H1 (cell line): ENCODE results near the gene SDF2L1. TPM values are rescaled to one million over a fixed set of nuclear protein-coding genes. Genes with fewer than 3 reads are reported as not detected.

ENCODE experiments used
- CTCF ChIA-PET: fragments of 300-600 bp; sonication (Branson Sonifier 250); formaldehyde crosslinking; loops from one replicate; lab custom pipeline; 2021; ENCODE audit not compliant: partially characterized antibody; lab: Charles Lee
- POLR2A ChIA-PET: fragments of 300-600 bp; sonication (Branson Sonifier 250); formaldehyde crosslinking; loops from one replicate; lab custom pipeline; 2021; ENCODE audit warnings: inconsistent platforms; ENCODE audit not compliant: partially characterized antibody; lab: Charles Lee
- DNase-seq, 2 experiments: peaks; one replicate each; pipeline versions ENCODE4 v3.0.0 to v3.0.0-alpha.2; 2010 to 2022; ENCODE audit warnings: low spot score in 2 of 2, low read depth in 1 of 2, mixed read lengths in 1 of 2
- FAIRE-seq: peaks from 2 replicates; lab custom pipeline; 2011; peaks lifted over from hg19 to GRCh38; lab: Jason Lieb, UNC
- H2AFZ ChIP-seq: 2 replicates; pipeline ENCODE4 v1.8.1; 2012; ENCODE audit warnings: low read length, inconsistent platforms
- H2AK5ac ChIP-seq: 2 replicates; pipeline ENCODE4 v1.6.1; 2013; ENCODE audit warnings: low read depth, low read length
- H2BK120ac ChIP-seq: replicated peaks from 2 replicates; pipeline ENCODE3; 2013; ENCODE audit warnings: low read depth, low read length, inconsistent platforms
- H2BK12ac ChIP-seq: 2 replicates; pipeline ENCODE4 v1.6.1; 2013; ENCODE audit warnings: low read depth, low read length
- H2BK15ac ChIP-seq: 2 replicates; pipeline ENCODE4 v1.6.1; 2013; ENCODE audit warnings: low read length
- H2BK20ac ChIP-seq: 2 replicates; pipeline ENCODE4 v1.6.1; 2013; ENCODE audit warnings: low read length
- H2BK5ac ChIP-seq: 2 replicates; pipeline ENCODE4 v1.6.1; 2013; ENCODE audit warnings: low read depth, low read length
- H3K14ac ChIP-seq: 2 replicates; pipeline ENCODE4 v1.6.1; 2013; ENCODE audit warnings: inconsistent platforms; ENCODE audit not compliant: insufficient read length
- H3K18ac ChIP-seq: 2 replicates; pipeline ENCODE4 v1.6.1; 2013; ENCODE audit warnings: low read length; ENCODE audit errors: extremely low read depth
- H3K23ac ChIP-seq: 2 replicates; pipeline ENCODE4 v1.6.1; 2013; ENCODE audit warnings: inconsistent platforms; ENCODE audit not compliant: insufficient read length
- H3K23me2 ChIP-seq: 2 replicates; pipeline ENCODE4 v1.6.1; 2013; ENCODE audit warnings: low read depth, low read length
- H3K27ac ChIP-seq: 2 replicates; pipeline ENCODE4 v1.6.1; 2011; ENCODE audit warnings: low read depth, low read length, inconsistent platforms
- H3K27me3 ChIP-seq, 4 experiments: replicated peaks in 1 of 4; 1 replicate in 1 of 4; 2 replicates in 3 of 4; pipeline versions ENCODE4 v1.6.1 to v1.8.1; 2011 to 2013; ENCODE audit warnings: low read length in 3 of 4, mild to moderate bottlenecking in 3 of 4, inconsistent platforms in 2 of 4, mixed read lengths in 2 of 4, moderate library complexity in 1 of 4; ENCODE audit not compliant: control insufficient read depth in 3 of 4, insufficient read depth in 3 of 4; ENCODE audit errors: extremely low read depth in 1 of 4
- H3K36me3 ChIP-seq, 4 experiments: 2 replicates each; pipeline versions ENCODE4 v1.6.1 to v1.8.1; 2011 to 2013; ENCODE audit warnings: mild to moderate bottlenecking in 4 of 4, low read length in 3 of 4, moderate library complexity in 2 of 4, control low read depth in 1 of 4, inconsistent platforms in 1 of 4; ENCODE audit not compliant: insufficient read depth in 4 of 4, control insufficient read depth in 2 of 4
- H3K4ac ChIP-seq: replicated peaks from 2 replicates; pipeline ENCODE3; 2013; ENCODE audit warnings: low read length, low read depth, mixed read lengths, inconsistent platforms; ENCODE audit not compliant: insufficient read length
- H3K4me1 ChIP-seq, 4 experiments: replicated peaks in 1 of 4; 1 replicate in 1 of 4; 2 replicates in 3 of 4; pipeline versions ENCODE4 v1.6.1 to v1.8.1; 2011 to 2013; ENCODE audit warnings: low read length in 3 of 4, inconsistent platforms in 2 of 4, mixed read lengths in 1 of 4; ENCODE audit not compliant: insufficient read depth in 4 of 4, control insufficient read depth in 3 of 4
- H3K4me2 ChIP-seq, 2 experiments: 2 replicates each; pipeline versions ENCODE4 v1.6.1 to v1.8.1; 2011 to 2013; ENCODE audit warnings: low read depth in 2 of 2, low read length in 2 of 2, control low read depth in 1 of 2, inconsistent platforms in 1 of 2, mild to moderate bottlenecking in 1 of 2; ENCODE audit not compliant: insufficient read depth in 1 of 2
- H3K4me3 ChIP-seq, 4 experiments: fragments of 200-600, 300-600 bp in 1 of 4; sonication (generic), shearing (Covaris generic), sonication (Bioruptor Twin) in 1 of 4; 2 replicates each; pipeline versions ENCODE4 v1.5.1 to v1.8.1; 2011 to 2016; ENCODE audit warnings: low read length in 4 of 4, low read depth in 3 of 4, control low read depth in 2 of 4, inconsistent platforms in 2 of 4, mild to moderate bottlenecking in 2 of 4, mixed read lengths in 1 of 4, moderate library complexity in 1 of 4; ENCODE audit not compliant: insufficient read depth in 2 of 4; ENCODE audit errors: extremely low read depth in 1 of 4
- H3K56ac ChIP-seq: replicated peaks from 2 replicates; pipeline ENCODE3; 2013; ENCODE audit warnings: low read depth, mild to moderate bottlenecking, mixed read lengths, low read length, inconsistent platforms; ENCODE audit not compliant: insufficient read length
- H3K79me1 ChIP-seq: 2 replicates; pipeline ENCODE4 v1.6.1; 2013; ENCODE audit warnings: low read depth, low read length, control low read depth
- H3K79me2 ChIP-seq, 2 experiments: 2 replicates each; pipeline versions ENCODE4 v1.6.1 to v1.8.1; 2012 to 2013; ENCODE audit warnings: low read length in 2 of 2, mild to moderate bottlenecking in 2 of 2, inconsistent platforms in 1 of 2; ENCODE audit not compliant: insufficient read depth in 2 of 2, control insufficient read depth in 1 of 2
- H3K9ac ChIP-seq, 4 experiments: replicated peaks in 1 of 4; 1 replicate in 1 of 4; 2 replicates in 3 of 4; pipeline versions ENCODE4 v1.6.1 to v1.8.1; 2011 to 2013; ENCODE audit warnings: low read depth in 3 of 4, low read length in 3 of 4, control low read depth in 2 of 4, mild to moderate bottlenecking in 2 of 4, moderate library complexity in 2 of 4, inconsistent platforms in 1 of 4; ENCODE audit errors: extremely low read depth in 1 of 4
- H3K9me3 ChIP-seq, 2 experiments: 2 replicates each; pipeline versions ENCODE4 v1.6.1 to v1.8.1; 2012 to 2013; ENCODE audit warnings: mild to moderate bottlenecking in 2 of 2, moderate library complexity in 2 of 2, control low read depth in 1 of 2, inconsistent platforms in 1 of 2, low read depth in 1 of 2, low read length in 1 of 2, mixed read lengths in 1 of 2; ENCODE audit not compliant: insufficient read depth in 2 of 2
- H4K20me1 ChIP-seq, 2 experiments: replicated peaks in 1 of 2; 2 replicates each; pipeline versions ENCODE3 to v1.8.1; 2011 to 2013; ENCODE audit warnings: inconsistent platforms in 2 of 2, low read length in 2 of 2, mild to moderate bottlenecking in 1 of 2; ENCODE audit not compliant: insufficient read depth in 2 of 2, control insufficient read depth in 1 of 2
- H4K5ac ChIP-seq: 2 replicates; pipeline ENCODE4 v1.6.1; 2013; ENCODE audit warnings: low read length, low read depth, mixed read lengths, inconsistent platforms; ENCODE audit not compliant: insufficient read length
- H4K8ac ChIP-seq: 2 replicates; pipeline ENCODE4 v1.8.0; 2013; ENCODE audit warnings: mild to moderate bottlenecking, moderate library complexity, low read length, inconsistent platforms; ENCODE audit not compliant: insufficient read depth; ENCODE audit errors: extremely low read depth
- H4K91ac ChIP-seq: replicated peaks from 2 replicates; pipeline ENCODE3; 2013; ENCODE audit warnings: low read length, mixed read lengths, inconsistent platforms; ENCODE audit not compliant: insufficient read length
- CEBPB ChIP-seq: IDR thresholded peaks from 2 replicates; pipeline ENCODE4 v1.6.1; 2012; ENCODE audit warnings: low read depth, low read length
- E2F6 ChIP-seq: IDR thresholded peaks from 2 replicates; pipeline ENCODE4 v1.6.1; 2012; ENCODE audit warnings: inconsistent platforms
- EGR1 ChIP-seq: IDR thresholded peaks from 2 replicates; pipeline ENCODE4 v1.6.1; 2011; ENCODE audit warnings: low read depth, low read length, borderline replicate concordance
- EP300 ChIP-seq, 2 experiments: IDR thresholded peaks; 1 replicate in 1 of 2; 2 replicates in 1 of 2; pipeline ENCODE4 v1.6.1; 2011 to 2012; ENCODE audit warnings: low read depth in 2 of 2, low read length in 2 of 2, mild to moderate bottlenecking in 2 of 2, borderline replicate concordance in 1 of 2, inconsistent platforms in 1 of 2, moderate library complexity in 1 of 2
- MAX ChIP-seq: IDR thresholded peaks from 2 replicates; pipeline ENCODE4 v1.6.1; 2012; ENCODE audit warnings: inconsistent platforms
- NANOG ChIP-seq: IDR thresholded peaks from 2 replicates; pipeline ENCODE4 v1.6.1; 2011; ENCODE audit warnings: low read length, low read depth, mild to moderate bottlenecking, inconsistent platforms; ENCODE audit not compliant: insufficient read depth, poor library complexity, severe bottlenecking
- NRF1 ChIP-seq: IDR thresholded peaks from 2 replicates; pipeline ENCODE4 v1.6.1; 2011; ENCODE audit warnings: mild to moderate bottlenecking, low read depth, low read length, improper control_type of control experiment
- POLR2AphosphoS5 ChIP-seq: IDR thresholded peaks from 2 replicates; pipeline ENCODE4 v1.6.1; 2011; ENCODE audit warnings: low read depth, low read length
- RAD21 ChIP-seq, 2 experiments: IDR thresholded peaks in 1 of 2; conservative IDR thresholded peaks in 1 of 2; 2 replicates each; pipeline ENCODE4 v1.6.1; 2011; ENCODE audit warnings: low read depth in 2 of 2, low read length in 2 of 2, improper control_type of control experiment in 1 of 2, inconsistent platforms in 1 of 2, mild to moderate bottlenecking in 1 of 2, moderate library complexity in 1 of 2
- RBBP5 ChIP-seq: IDR thresholded peaks from 2 replicates; pipeline ENCODE4 v1.7.1; 2012; ENCODE audit warnings: low read depth, mild to moderate bottlenecking, inconsistent platforms, low read length, moderate library complexity, borderline replicate concordance
- RXRA ChIP-seq: IDR thresholded peaks from 2 replicates; pipeline ENCODE4 v1.6.1; 2011; ENCODE audit warnings: low read depth, mild to moderate bottlenecking, low read length, moderate library complexity; ENCODE audit not compliant: insufficient read depth
- SIRT6 ChIP-seq: IDR thresholded peaks from one replicate; pipeline ENCODE4 v1.7.1; 2012; ENCODE audit warnings: low read length, inconsistent platforms
- SP4 ChIP-seq: IDR thresholded peaks from 2 replicates; pipeline ENCODE4 v1.6.1; 2012; ENCODE audit warnings: low read length, inconsistent platforms
- WGBS, 2 experiments: shearing (Covaris generic) in 1 of 2; methylation state at CpG; one replicate each; pipeline versions ENCODE4 v1.1.6 to v1.1.7; 2013 to 2015; ENCODE audit warnings: low lambda C conversion rate in 2 of 2, mixed read lengths in 2 of 2, inconsistent platforms in 1 of 2, low coverage in 1 of 2, missing lambda C conversion rate in 1 of 2; ENCODE audit not compliant: insufficient replicate concordance in 2 of 2, insufficient coverage in 1 of 2, insufficient read length in 1 of 2; ENCODE audit errors: extremely low coverage in 1 of 2, missing lambda C conversion rate in 1 of 2; 5-methylcytosine and 5-hydroxymethylcytosine counted together
- polyA plus RNA-seq, 7 experiments: library from polyadenylated mRNA; depleted of rRNA in 3 of 7; stranded (reverse) in 5 of 7; unstranded in 2 of 7; fragments of >200 nt in 5 of 7; fragments of 200-250 nt in 2 of 7; gene quantifications; 1 replicate in 5 of 7; 2 replicates in 1 of 7; 4 replicates in 1 of 7; pipeline versions ENCODE4 v1.2.1 to v1.2.3, GENCODE V29; 2011 to 2013; ENCODE audit warnings: missing spikeins in 2 of 7, mixed read lengths in 2 of 7
- total RNA-seq: library from RNA; stranded (reverse); fragmentation: NEBNext Ultra II Directional; extraction: Animal tissue kit (Norgen Biotek cat#: 25700); gene quantifications from 2 replicates; pipeline ENCODE4 v1.2.1, GENCODE V29; 2021

The SDF2L1 gene
- total and polyA plus RNA-seq, 2 of the 8 experiments (the other 6 are each of a cell fraction or from before 2014, with no cell fraction given) = 51.1 to 59.6 TPM

GRCh38 chr22:21666786-21667185, 24.7 kb downstream of the SDF2L1 start:
- POLR2A ChIA-PET = interaction anchor here (1.2 to 2.2 kb wide), 4 partner anchors 9 to 272 kb away, joined by 4 to 12 read pairs (median 4); no protein-coding TSS in a partner anchor
- no peak overlapping the region for H3K9ac ChIP-seq
- no peak for FAIRE-seq
- TF ChIP-seq SIRT6 (no peak), NANOG (no peak), EGR1 (no peak), CEBPB (no peak), MAX (no peak), E2F6 (no peak), RBBP5 (no peak), NRF1 (no peak), SP4 (no peak), POLR2AphosphoS5 (no peak), RAD21 (IDR thresholded peaks at IDR 0.05 in 1 of 2, conservative IDR thresholded peaks at IDR 0.05 in 1 of 2; ENCODE audit: low read depth in 2 of 2, low read length in 2 of 2) (no peak), RXRA (no peak), EP300 (IDR thresholded peaks at IDR 0.05; ENCODE audit: borderline replicate concordance in 1 of 2, low read depth in 2 of 2, low read length in 2 of 2) (no peak)

More at GRCh38 chr22:21666786-21667185, 24.7 kb downstream of the SDF2L1 start:
- Histone ChIP-seq H3K4ac (no peak overlapping the region), H2BK5ac (no peak overlapping the region), H2BK20ac (no peak overlapping the region), H3K27ac (no peak overlapping the region), H3K4me1 (peaks cover 0 to 3% (median 0%) of the 10 kb centered on the region in 4 experiments; a peak in 1 of 7 replicates), H3K23me2 (no peaks in the 10 kb centered on the region), H4K20me1 (no peaks in the 10 kb centered on the region), H4K91ac (no peak overlapping the region), H4K8ac (no peak overlapping the region), H3K14ac (no peak overlapping the region), H3K4me3 (peak overlapping the region; percentile 68 to 90 (median 79); a peak in 5 of 8 replicates), H2BK15ac (no peak overlapping the region), H2BK120ac (no peak overlapping the region), H3K4me2 (peak overlapping the region; percentile 63 to 65), H2AK5ac (no peak overlapping the region), H3K18ac (no peak overlapping the region), H3K36me3 (peaks cover 0 to 11% (median 7%) of the 10 kb centered on the region in 4 experiments; a peak in 5 of 8 replicates), H3K27me3 (no peaks in the 10 kb centered on the region; a peak in 1 of 7 replicates), H3K56ac (no peak overlapping the region), H3K9me3 (no peaks in the 10 kb centered on the region), H4K5ac (no peak overlapping the region), H2AFZ (no peak overlapping the region), H2BK12ac (no peak overlapping the region), H3K79me1 (no peaks in the 10 kb centered on the region), H3K23ac (no peak overlapping the region), H3K79me2 (peaks cover 0 to 3% of the 10 kb centered on the region in 2 experiments; a peak in 1 of 4 replicates)
- CTCF ChIA-PET = interaction anchor here (1.1 to 2.6 kb wide), 2 partner anchors 24 to 38 kb away, joined by 5 to 8 read pairs; partner anchors contain the start of gene YDJC
- no peak for DNase-seq
- 68% methylated on average over 15 of the region's 16 CpGs; no CpG with 5 or more reads in 1 of the 2 experiments for WGBS, 2 experiments
